Activated T-cell treated with anti-CD3 and anti-CD28 coated beads, Interleukin-2, amount 50 U/mL, for 24 hours (primary cell): ENCODE results near the gene JAK1.

Source experiments
- DNase-seq: peaks from one replicate; pipeline ENCODE4 v3.0.0-alpha.2; 2020
- H3K27ac Mint-ChIP-seq: 2 replicates; pipeline ENCODE4 v1.8.0; 2020; ENCODE audit warnings: mild to moderate bottlenecking, mixed read lengths
- H3K27me3 Mint-ChIP-seq: 2 replicates; pipeline ENCODE4 v1.8.0; 2020; ENCODE audit warnings: mixed read lengths
- H3K36me3 Mint-ChIP-seq: 2 replicates; pipeline ENCODE4 v1.8.0; 2020; ENCODE audit warnings: low read depth, mixed read lengths
- H3K4me1 Mint-ChIP-seq: 2 replicates; pipeline ENCODE4 v1.8.0; 2020; ENCODE audit warnings: low read depth, mixed read lengths
- H3K4me3 Mint-ChIP-seq: 2 replicates; pipeline ENCODE4 v1.8.0; 2020; ENCODE audit warnings: mild to moderate bottlenecking, moderate library complexity, mixed read lengths
- H3K9me3 Mint-ChIP-seq: 2 replicates; pipeline ENCODE4 v1.8.0; 2020; ENCODE audit warnings: mixed read lengths

Gene JAK1

GRCh38 chr1:64890699-64891447, 75.5 kb downstream of the JAK1 start:
- Mint-ChIP-seq H3K36me3 (peaks cover 6% of the 10 kb centered on the region), H3K27ac (peak overlapping the region; percentile 3), H3K4me1 (peaks cover 91% of the 10 kb centered on the region), H3K4me3 (no peak overlapping the region), H3K9me3 (no peaks in the 10 kb centered on the region), H3K27me3 (no peaks in the 10 kb centered on the region)
- no peak for DNase-seq

DNA sequence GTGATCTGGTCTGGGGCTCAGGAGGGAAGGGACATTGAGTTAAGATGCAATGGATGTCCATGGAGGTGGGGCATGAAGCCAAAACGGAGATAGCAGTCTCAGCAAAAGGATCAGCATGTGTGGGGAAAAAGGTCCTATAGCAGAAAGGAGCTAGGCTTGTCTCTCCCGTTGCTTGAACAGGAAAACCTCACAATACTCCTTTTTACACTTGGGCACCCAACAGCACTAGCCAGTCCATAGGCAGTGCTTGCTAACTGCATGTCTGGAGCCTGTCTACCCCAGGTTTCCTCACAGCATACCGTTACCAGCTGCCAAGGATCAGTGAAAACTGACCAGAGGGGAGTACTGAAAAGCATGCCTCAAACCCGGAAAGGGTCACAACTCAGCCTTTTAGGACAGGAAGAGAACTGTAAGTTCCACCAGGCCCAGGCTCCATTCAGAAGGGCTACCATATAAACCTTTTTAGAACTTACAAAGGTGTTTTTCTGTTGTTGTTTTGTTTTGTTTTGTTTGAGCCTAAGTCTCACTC, 78.6 kb downstream of the JAK1 start:
- H3K4me3 Mint-ChIP-seq: no peak overlapping the region
- peaks cover 33% of the 10 kb centered on the region for H3K36me3 Mint-ChIP-seq
- H3K9me3 Mint-ChIP-seq: no peaks in the 10 kb centered on the region
- H3K27ac Mint-ChIP-seq: no peak overlapping the region
- no peaks in the 10 kb centered on the region for H3K27me3 Mint-ChIP-seq
- peaks cover 83% of the 10 kb centered on the region for H3K4me1 Mint-ChIP-seq
- DNase-seq: no peak

GRCh38 chr1:64886877-64887276, 79.5 kb downstream of the JAK1 start:
- no peak overlapping the region for H3K27ac Mint-ChIP-seq
- peaks cover 82% of the 10 kb centered on the region for H3K4me1 Mint-ChIP-seq
- no peaks in the 10 kb centered on the region for H3K27me3 Mint-ChIP-seq
- no peak for DNase-seq
- peaks cover 40% of the 10 kb centered on the region for H3K36me3 Mint-ChIP-seq
- no peaks in the 10 kb centered on the region for H3K9me3 Mint-ChIP-seq
- no peak overlapping the region for H3K4me3 Mint-ChIP-seq

DNA sequence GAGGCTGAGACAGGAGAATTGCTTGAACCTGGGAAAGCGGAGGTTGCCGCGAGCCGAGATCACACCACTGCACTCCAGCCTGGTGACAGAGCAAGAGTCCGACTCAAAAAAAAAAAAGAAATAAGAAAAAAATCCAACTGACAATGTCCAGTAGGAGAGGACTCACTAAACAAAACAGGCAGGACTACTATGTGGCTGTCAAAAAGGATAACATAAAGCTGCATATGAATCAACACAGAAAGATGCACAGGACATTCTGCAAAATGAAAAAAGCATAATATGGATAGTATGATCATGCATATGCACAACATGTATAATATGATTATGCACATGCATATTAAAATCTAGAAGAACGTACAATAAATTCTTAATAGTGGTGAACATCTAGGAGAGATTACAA, 80.7 kb downstream of the JAK1 start:
- Mint-ChIP-seq H3K27me3 (no peaks in the 10 kb centered on the region), H3K4me3 (no peak overlapping the region), H3K27ac (no peak overlapping the region), H3K4me1 (peaks cover 77% of the 10 kb centered on the region), H3K9me3 (no peaks in the 10 kb centered on the region), H3K36me3 (peaks cover 47% of the 10 kb centered on the region)
- DNase-seq: no peak

DNA sequence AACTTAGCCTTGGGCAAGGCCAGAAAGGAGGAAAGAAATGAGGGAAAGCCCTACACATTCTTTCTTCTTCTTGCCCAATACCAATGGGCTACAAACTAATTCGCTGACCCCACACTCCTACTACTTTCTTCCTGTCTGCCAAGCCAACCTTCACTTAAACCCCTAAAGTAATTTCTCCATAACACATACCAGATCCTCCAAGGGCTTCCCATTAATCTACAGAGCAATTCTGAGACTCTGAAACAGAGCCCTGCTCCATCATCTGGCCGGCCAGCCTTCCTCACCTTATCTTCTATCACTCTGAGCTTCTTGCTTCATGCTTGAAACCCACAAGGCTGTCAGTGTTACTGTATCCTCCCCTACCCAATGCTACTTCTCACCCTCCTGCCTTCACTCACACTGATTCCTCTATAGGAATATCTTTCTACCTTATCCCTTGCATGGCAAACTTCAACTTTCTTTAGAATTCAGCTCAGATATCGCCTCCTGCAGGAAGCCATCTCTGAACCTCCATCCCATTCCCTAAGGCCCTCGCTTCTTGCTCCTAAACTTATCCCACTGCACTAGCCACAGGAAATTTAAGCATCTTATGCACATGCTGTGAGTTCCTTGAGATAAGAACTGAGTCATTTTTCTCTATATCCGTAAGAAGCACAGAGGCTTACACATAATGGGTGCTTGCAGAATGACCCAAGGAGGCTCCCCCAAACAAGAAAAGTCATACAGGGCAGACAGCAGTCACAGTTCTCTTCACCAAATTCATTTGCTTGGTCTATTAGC, 81.9 kb downstream of the JAK1 start:
- peaks cover 54% of the 10 kb centered on the region for H3K36me3 Mint-ChIP-seq

GRCh38 chr1:64882574-64883255, 83.6 kb downstream of the JAK1 start:
- H3K9me3 Mint-ChIP-seq: no peaks in the 10 kb centered on the region
- no peaks in the 10 kb centered on the region for H3K27me3 Mint-ChIP-seq
- no peak overlapping the region for H3K27ac Mint-ChIP-seq
- no peak for DNase-seq
- no peak overlapping the region for H3K4me3 Mint-ChIP-seq
- H3K4me1 Mint-ChIP-seq: peaks cover 74% of the 10 kb centered on the region
- peaks cover 69% of the 10 kb centered on the region for H3K36me3 Mint-ChIP-seq

More for the DNA sequence above, 81.9 kb downstream of the JAK1 start:
- peaks cover 73% of the 10 kb centered on the region for H3K4me1 Mint-ChIP-seq
- H3K9me3 Mint-ChIP-seq: no peaks in the 10 kb centered on the region
- H3K4me3 Mint-ChIP-seq: no peak overlapping the region
- peak overlapping the region; percentile 13 for H3K27ac Mint-ChIP-seq
- no peaks in the 10 kb centered on the region for H3K27me3 Mint-ChIP-seq
- DNase-seq: no peak

DNA sequence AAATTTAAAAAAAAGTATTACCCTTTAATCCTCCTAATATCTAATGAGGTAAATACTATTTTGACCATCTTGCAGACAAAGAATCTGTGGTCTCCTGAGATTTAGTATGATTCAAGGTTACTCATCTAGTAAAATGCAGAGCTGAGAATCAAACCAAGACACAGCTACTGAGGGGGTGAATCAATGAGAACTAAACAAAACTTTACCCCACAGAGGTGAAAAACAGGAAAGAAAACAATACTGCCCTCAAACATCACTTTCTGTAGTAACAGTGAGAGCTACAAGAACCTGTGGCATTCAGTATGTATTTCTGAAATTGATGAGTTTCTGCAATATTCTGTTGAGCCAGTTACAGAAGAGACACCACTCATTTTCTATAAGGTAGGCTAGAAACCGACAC, 85.1 kb downstream of the JAK1 start:
- Mint-ChIP-seq H3K36me3 (peaks cover 82% of the 10 kb centered on the region), H3K27me3 (no peaks in the 10 kb centered on the region), H3K4me1 (peaks cover 77% of the 10 kb centered on the region), H3K9me3 (no peaks in the 10 kb centered on the region), H3K4me3 (no peak overlapping the region), H3K27ac (no peak overlapping the region)
- no peak for DNase-seq

GRCh38 chr1:64880449-64880848, 85.9 kb downstream of the JAK1 start:
- DNase-seq: no peak
- Mint-ChIP-seq H3K36me3 (peaks cover 83% of the 10 kb centered on the region), H3K27ac (no peak overlapping the region), H3K27me3 (no peaks in the 10 kb centered on the region), H3K4me1 (peaks cover 81% of the 10 kb centered on the region), H3K4me3 (no peak overlapping the region), H3K9me3 (no peaks in the 10 kb centered on the region)

GRCh38 chr1:64878931-64879611, 87.3 kb downstream of the JAK1 start:
- Mint-ChIP-seq H3K9me3 (no peaks in the 10 kb centered on the region), H3K27me3 (no peaks in the 10 kb centered on the region), H3K4me3 (no peak overlapping the region), H3K27ac (no peak overlapping the region), H3K4me1 (peaks cover 80% of the 10 kb centered on the region), H3K36me3 (peaks cover 83% of the 10 kb centered on the region)
- DNase-seq: no peak

DNA sequence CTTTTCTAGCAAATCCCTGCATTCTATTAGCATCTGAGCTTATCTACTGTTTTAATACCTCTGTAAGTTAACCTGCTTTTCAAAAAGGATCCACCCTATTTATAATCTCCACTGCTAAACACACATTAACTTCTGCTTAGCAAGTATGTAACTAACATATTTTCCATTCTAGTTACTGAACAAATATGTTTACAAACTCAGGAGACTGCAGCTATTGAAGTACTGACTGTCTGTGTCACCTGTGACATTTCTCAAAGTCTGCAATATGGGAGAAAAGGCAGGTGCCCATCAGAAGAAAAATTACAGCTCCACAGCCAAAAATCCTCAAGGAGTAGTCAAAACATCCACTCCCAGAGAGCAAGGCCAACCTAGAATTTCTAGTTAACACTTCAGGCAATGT, 88.3 kb downstream of the JAK1 start:
- DNase-seq: no peak
- H3K4me1 Mint-ChIP-seq: peaks cover 76% of the 10 kb centered on the region
- H3K27ac Mint-ChIP-seq: peak overlapping the region; percentile 60
- H3K4me3 Mint-ChIP-seq: no peak overlapping the region
- no peaks in the 10 kb centered on the region for H3K27me3 Mint-ChIP-seq
- H3K36me3 Mint-ChIP-seq: peaks cover 85% of the 10 kb centered on the region
- no peaks in the 10 kb centered on the region for H3K9me3 Mint-ChIP-seq

DNA sequence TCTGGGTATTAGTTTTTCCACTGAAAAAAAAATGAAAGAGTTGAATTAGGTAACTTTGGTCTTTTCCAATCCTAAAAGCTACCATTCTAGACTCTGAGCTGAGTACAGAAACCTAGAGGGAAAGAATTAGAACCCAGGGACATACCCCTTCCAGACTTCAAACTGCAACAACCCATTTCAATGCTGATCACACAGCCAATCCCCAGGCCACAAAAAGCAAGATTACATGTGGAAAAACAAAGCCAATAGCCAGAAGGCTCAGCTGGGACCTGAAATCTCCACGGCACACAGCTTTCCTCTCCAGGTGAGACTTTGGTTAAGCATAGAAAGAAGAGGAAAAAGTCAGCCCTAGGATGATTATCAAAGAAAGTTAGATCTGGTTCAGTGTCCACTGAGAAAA, 88.8 kb downstream of the JAK1 start:
- H3K4me1 Mint-ChIP-seq: peaks cover 71% of the 10 kb centered on the region
- peaks cover 85% of the 10 kb centered on the region for H3K36me3 Mint-ChIP-seq
- no peaks in the 10 kb centered on the region for H3K9me3 Mint-ChIP-seq
- H3K27ac Mint-ChIP-seq: peak overlapping the region; percentile 60
- DNase-seq: no peak
- no peaks in the 10 kb centered on the region for H3K27me3 Mint-ChIP-seq
- peak overlapping the region; percentile 19 for H3K4me3 Mint-ChIP-seq

GRCh38 chr1:64877151-64877550, 89.2 kb downstream of the JAK1 start:
- no peak for DNase-seq
- H3K4me3 Mint-ChIP-seq: peak overlapping the region; percentile 25
- peaks cover 68% of the 10 kb centered on the region for H3K4me1 Mint-ChIP-seq
- no peaks in the 10 kb centered on the region for H3K9me3 Mint-ChIP-seq
- peak overlapping the region; percentile 82 for H3K27ac Mint-ChIP-seq
- no peaks in the 10 kb centered on the region for H3K27me3 Mint-ChIP-seq
- H3K36me3 Mint-ChIP-seq: peaks cover 86% of the 10 kb centered on the region

GRCh38 chr1:64875606-64876005, 90.7 kb downstream of the JAK1 start:
- peaks cover 62% of the 10 kb centered on the region for H3K4me1 Mint-ChIP-seq
- H3K4me3 Mint-ChIP-seq: no peak overlapping the region
- no peaks in the 10 kb centered on the region for H3K9me3 Mint-ChIP-seq
- DNase-seq: no peak
- peak overlapping the region; percentile 18 for H3K27ac Mint-ChIP-seq
- H3K36me3 Mint-ChIP-seq: peaks cover 91% of the 10 kb centered on the region
- H3K27me3 Mint-ChIP-seq: no peaks in the 10 kb centered on the region

- no peak for DNase-seq
- Mint-ChIP-seq H3K4me3 (no peak overlapping the region), H3K4me1 (peaks cover 58% of the 10 kb centered on the region), H3K27ac (peak overlapping the region; percentile 47), H3K9me3 (no peaks in the 10 kb centered on the region), H3K36me3 (peaks cover 91% of the 10 kb centered on the region), H3K27me3 (no peaks in the 10 kb centered on the region)
Observed at GRCh38 chr1:64875101-64875500, 91.2 kb downstream of the JAK1 start.
